GM23338 (cell line): ENCODE results near the gene COG7. TPM values are rescaled to one million over a fixed set of nuclear protein-coding genes. Genes with fewer than 3 reads are reported as not detected.

Experiments used
- ATAC-seq: fragments of 200-7000 bp; cut with Tn5 transposase; 3 replicates; pipeline ENCODE4 v1.9.1; 2020
- DNase-seq: peaks from one replicate; pipeline ENCODE4 v3.0.0-alpha.2; 2015; ENCODE audit warnings: low spot score
- H2AFZ ChIP-seq: fragments of 200-600 bp; sonication (generic); 2 replicates; pipeline ENCODE4 v1.8.0; 2016; ENCODE audit warnings: antibody characterized with exemption, mild to moderate bottlenecking, moderate library complexity
- H3F3A ChIP-seq: fragments of 200-600 bp; sonication (generic); replicated peaks from 2 replicates; pipeline ENCODE4 v1.8.0; 2017; ENCODE audit warnings: antibody characterized with exemption, mixed run types, low read depth
- H3K27ac ChIP-seq: fragments of 200-600 bp; sonication (generic); 2 replicates; pipeline ENCODE4 v1.6.1; 2016; ENCODE audit warnings: low read depth
- H3K27me3 ChIP-seq: fragments of 200-600 bp; sonication (generic); 2 replicates; pipeline ENCODE4 v1.8.0; 2016; ENCODE audit warnings: mild to moderate bottlenecking, mixed run types, moderate library complexity; ENCODE audit not compliant: insufficient read depth
- H3K36me3 ChIP-seq: fragments of 200-600 bp; sonication (generic); 2 replicates; pipeline ENCODE4 v1.8.0; 2016; ENCODE audit warnings: mild to moderate bottlenecking; ENCODE audit not compliant: insufficient read depth
- H3K4me1 ChIP-seq: fragments of 200-600 bp; sonication (generic); 2 replicates; pipeline ENCODE4 v1.8.0; 2016; ENCODE audit warnings: mild to moderate bottlenecking, moderate library complexity; ENCODE audit not compliant: insufficient read depth
- H3K4me2 ChIP-seq: fragments of 200-600 bp; sonication (generic); 2 replicates; pipeline ENCODE4 v1.7.1; 2017; ENCODE audit warnings: mixed run types
- H3K4me3 ChIP-seq: fragments of 200-600 bp; sonication (generic); 2 replicates; pipeline ENCODE4 v1.6.1; 2016; ENCODE audit warnings: mixed run types
- H3K79me2 ChIP-seq: fragments of 200-600 bp; sonication (generic); replicated peaks from 2 replicates; pipeline ENCODE4 v1.8.0; 2017; ENCODE audit warnings: mild to moderate bottlenecking; ENCODE audit not compliant: insufficient read depth
- H3K9me2 ChIP-seq: fragments of 200-600 bp; sonication (generic); 2 replicates; pipeline ENCODE4 v1.8.0; 2017; ENCODE audit not compliant: insufficient read depth
- H4K20me1 ChIP-seq: fragments of 200-600 bp; sonication (generic); replicated peaks from 2 replicates; pipeline ENCODE4 v1.8.0; 2017; ENCODE audit warnings: mild to moderate bottlenecking; ENCODE audit not compliant: insufficient read depth
- H3K27ac Mint-ChIP-seq: 2 replicates; pipeline ENCODE4 v1.8.0; 2020; ENCODE audit warnings: inconsistent platforms, mild to moderate bottlenecking, moderate library complexity, mixed read lengths
- H3K27me3 Mint-ChIP-seq: 3 replicates; pipeline ENCODE4 v1.8.0; 2022; ENCODE audit warnings: low read depth, mild to moderate bottlenecking, moderate library complexity, mixed read lengths, inconsistent platforms; ENCODE audit not compliant: insufficient read depth, poor library complexity
- H3K36me3 Mint-ChIP-seq: 3 replicates; pipeline ENCODE4 v1.8.0; 2021; ENCODE audit warnings: low read depth, mild to moderate bottlenecking, inconsistent platforms, moderate library complexity, mixed read lengths
- H3K4me1 Mint-ChIP-seq: 3 replicates; pipeline ENCODE4 v1.8.0; 2020; ENCODE audit warnings: mild to moderate bottlenecking, inconsistent platforms, mixed read lengths
- H3K4me3 Mint-ChIP-seq: 3 replicates; pipeline ENCODE4 v1.8.0; 2021; ENCODE audit warnings: moderate library complexity, mild to moderate bottlenecking, inconsistent platforms, mixed read lengths
- H3K9me3 Mint-ChIP-seq: 3 replicates; pipeline ENCODE4 v1.8.0; 2020; ENCODE audit warnings: moderate library complexity, mild to moderate bottlenecking, inconsistent platforms, mixed read lengths
- CREB1 ChIP-seq: fragments of 250-450 bp; sonication (Bioruptor Pico); IDR thresholded peaks from 2 replicates; pipeline ENCODE4 v1.5.0; 2020; ENCODE audit warnings: low read depth, mild to moderate bottlenecking, moderate library complexity
- CTCF ChIP-seq, 2 experiments: fragments of 200-600 bp in 1 of 2; sonication (generic) in 1 of 2; conservative IDR thresholded peaks; 2 replicates each; pipeline versions ENCODE4 v1.5.1 to v1.6.1; 2016 to 2017; ENCODE audit warnings: antibody characterized with exemption in 2 of 2, low read depth in 2 of 2, mild to moderate bottlenecking in 2 of 2, moderate library complexity in 1 of 2
- ETS1 ChIP-seq: IDR thresholded peaks from 2 replicates; pipeline ENCODE4 v1.6.1; 2016; ENCODE audit warnings: antibody characterized with exemption
- EZH2 ChIP-seq: fragments of 200-600 bp; sonication (generic); IDR thresholded peaks from one replicate; pipeline ENCODE4 v1.8.0; 2017; ENCODE audit warnings: antibody characterized with exemption, mild to moderate bottlenecking, low read depth; ENCODE audit not compliant: unreplicated experiment
- EZH2phosphoT487 ChIP-seq: fragments of 200-600 bp; sonication (generic); IDR thresholded peaks from one replicate; pipeline ENCODE4 v1.8.1; 2018; ENCODE audit warnings: antibody characterized with exemption; ENCODE audit not compliant: unreplicated experiment
- JUNB ChIP-seq: IDR thresholded peaks from one replicate; pipeline ENCODE4 v1.6.1; 2016; ENCODE audit warnings: antibody characterized with exemption; ENCODE audit not compliant: unreplicated experiment
- NANOG ChIP-seq: IDR thresholded peaks from 2 replicates; pipeline ENCODE4 v1.6.1; 2016; ENCODE audit warnings: antibody characterized with exemption, borderline replicate concordance
- POLR2AphosphoS5 ChIP-seq: IDR thresholded peaks from 2 replicates; pipeline ENCODE4 v1.6.1; 2016; ENCODE audit warnings: antibody characterized with exemption, low read depth
- REST ChIP-seq: IDR thresholded peaks from one replicate; pipeline ENCODE4 v1.6.1; 2018; ENCODE audit warnings: antibody characterized with exemption; ENCODE audit not compliant: unreplicated experiment
- STAT1 ChIP-seq: IDR thresholded peaks from one replicate; pipeline ENCODE4 v1.6.1; 2016; ENCODE audit warnings: antibody characterized with exemption; ENCODE audit not compliant: unreplicated experiment
- ZNF114 ChIP-seq: fragments of 250-450 bp; sonication (Bioruptor Pico); IDR thresholded peaks from 2 replicates; pipeline ENCODE4 v1.5.0; 2020; ENCODE audit warnings: mild to moderate bottlenecking, moderate library complexity
- ZNF331 ChIP-seq: fragments of 250-450 bp; sonication (Bioruptor Pico); IDR thresholded peaks from 2 replicates; pipeline ENCODE4 v1.5.0; 2020; ENCODE audit warnings: low read depth, mild to moderate bottlenecking, moderate library complexity
- ZNF462 ChIP-seq: fragments of 250-450 bp; sonication (Bioruptor Pico); IDR thresholded peaks from 2 replicates; pipeline ENCODE4 v1.5.0; 2020; ENCODE audit warnings: mild to moderate bottlenecking, moderate library complexity
- polyA plus RNA-seq: library from polyadenylated mRNA; unstranded; fragments of >200 nt; fragmentation: Nextera tagmentation; extraction: Ambion mirVana; gene quantifications from 2 replicates; pipeline ENCODE4 v1.2.1, GENCODE V29; 2016
- total RNA-seq: library from RNA; depleted of rRNA; stranded (reverse); fragments of >200 nt; shearing (Covaris generic); gene quantifications from 2 replicates; pipeline ENCODE4 v1.2.3, GENCODE V29; 2014

COG7 gene
- total and polyA plus RNA-seq, 2 experiments from 2014 or later: 9.2 to 20.0 TPM

- ATAC-seq: no peak
- H3K36me3 Mint-ChIP-seq: peaks cover 91% of the 10 kb centered on the region
- TF ChIP-seq ZNF462: no peak
- no peak for TF ChIP-seq ZNF114 (CRISPR knock-in tag)
- no peak for TF ChIP-seq JUNB
- TF ChIP-seq REST: no peak
- no peak for TF ChIP-seq EZH2phosphoT487
- TF ChIP-seq EZH2: no peak
- TF ChIP-seq POLR2AphosphoS5: no peak
- no peak for TF ChIP-seq NANOG
- no peak for TF ChIP-seq ZNF331
- no peak for TF ChIP-seq CTCF (conservative IDR thresholded peaks at IDR 0.05; ENCODE audit: low read depth in 2 of 2)
- no peak for TF ChIP-seq STAT1
- TF ChIP-seq ETS1: no peak
- TF ChIP-seq CREB1 (CRISPR knock-in tag): no peak
Measured at GRCh38 chr16:23485257-23485614, 32.2 kb upstream of the COG7 start.

More at GRCh38 chr16:23485257-23485614, 32.2 kb upstream of the COG7 start:
- no peak for DNase-seq
- Histone ChIP-seq H3K9me2 (no peaks in the 10 kb centered on the region), H3K4me2 (no peak overlapping the region), H3K27me3 (no peaks in the 10 kb centered on the region), H3K4me1 (no peaks in the 10 kb centered on the region), H3F3A (peaks cover 5% of the 10 kb centered on the region; the same call in 1 of the 2 replicates), H3K27ac (no peak overlapping the region), H3K79me2 (no peaks in the 10 kb centered on the region), H3K4me3 (no peak overlapping the region), H4K20me1 (peaks cover 8% of the 10 kb centered on the region), H2AFZ (no peak overlapping the region), H3K36me3 (peaks cover 63% of the 10 kb centered on the region)
- Mint-ChIP-seq H3K4me1 (no peaks in the 10 kb centered on the region), H3K4me3 (no peak overlapping the region), H3K9me3 (no peaks in the 10 kb centered on the region), H3K27me3 (peaks cover 1% of the 10 kb centered on the region), H3K27ac (no peak overlapping the region)
